NCI-H2107 treated with DMSO at 0.1 percent for 48 hours (cell line): Measurements from ENCODE around the gene ABHD17B.
"Not testable (repeated sequence)": the region's sequence is repeated elsewhere in the genome, so short reads cannot be mapped to it uniquely, and the experiment has no call there.

Experiments used
- DNase-seq: peaks from one replicate; lab custom pipeline; 2025; ENCODE audit not compliant: unreplicated experiment; lab: John Stamatoyannopoulos, UW

The ABHD17B gene

DNA sequence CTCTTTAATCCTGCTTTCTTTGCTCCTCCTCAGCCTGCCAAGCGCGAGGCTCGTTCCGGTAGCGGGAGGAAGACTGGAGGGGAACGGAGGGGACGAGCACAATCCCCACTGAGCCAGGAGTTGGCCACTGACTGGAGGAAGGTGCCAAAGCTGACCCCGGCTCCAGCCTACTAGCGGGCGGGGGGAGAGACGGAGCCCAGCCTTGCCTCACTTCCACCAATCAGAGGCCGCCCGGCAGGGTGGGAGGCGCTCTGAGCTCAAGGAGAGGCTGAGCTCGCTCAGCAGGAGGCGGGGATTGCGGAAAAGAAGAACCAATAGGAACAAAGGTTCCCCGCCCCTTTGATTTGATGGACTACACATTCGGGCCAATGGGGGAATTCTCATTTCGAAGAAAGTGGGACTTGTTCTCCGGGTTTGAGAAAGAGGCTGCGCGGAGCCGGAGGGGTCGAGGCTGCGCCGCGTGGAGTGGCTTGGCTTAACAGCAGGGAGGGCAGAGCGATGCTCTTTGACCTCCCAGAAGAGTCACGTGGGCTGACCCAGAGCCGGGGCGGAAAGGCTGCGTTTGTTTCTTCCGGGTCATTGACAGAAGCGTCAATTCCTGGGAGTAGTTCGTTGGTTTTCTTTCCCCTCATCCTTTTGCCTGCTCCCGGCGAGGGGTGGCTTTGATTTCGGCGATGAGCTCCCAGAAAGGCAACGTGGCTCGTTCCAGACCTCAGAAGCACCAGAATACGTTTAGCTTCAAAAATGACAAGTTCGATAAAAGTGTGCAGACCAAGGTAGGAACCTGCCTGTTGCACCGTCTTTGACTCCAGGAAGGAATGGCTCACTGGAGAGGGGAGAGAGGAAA, at the start of gene ABHD17B, which contains the start of gene C9orf85:
Gene ABHD17B (minus strand): TSS at position 133 of the 847 bp plus-strand sequence. CDS start 36,113 bp downstream, outside the sequence.
Gene C9orf85 (plus strand): TSS at position 579 of the 847 bp plus-strand sequence. CDS start 96 bp downstream, at position 675.
- DNase-seq = peak; percentile 93

DNA sequence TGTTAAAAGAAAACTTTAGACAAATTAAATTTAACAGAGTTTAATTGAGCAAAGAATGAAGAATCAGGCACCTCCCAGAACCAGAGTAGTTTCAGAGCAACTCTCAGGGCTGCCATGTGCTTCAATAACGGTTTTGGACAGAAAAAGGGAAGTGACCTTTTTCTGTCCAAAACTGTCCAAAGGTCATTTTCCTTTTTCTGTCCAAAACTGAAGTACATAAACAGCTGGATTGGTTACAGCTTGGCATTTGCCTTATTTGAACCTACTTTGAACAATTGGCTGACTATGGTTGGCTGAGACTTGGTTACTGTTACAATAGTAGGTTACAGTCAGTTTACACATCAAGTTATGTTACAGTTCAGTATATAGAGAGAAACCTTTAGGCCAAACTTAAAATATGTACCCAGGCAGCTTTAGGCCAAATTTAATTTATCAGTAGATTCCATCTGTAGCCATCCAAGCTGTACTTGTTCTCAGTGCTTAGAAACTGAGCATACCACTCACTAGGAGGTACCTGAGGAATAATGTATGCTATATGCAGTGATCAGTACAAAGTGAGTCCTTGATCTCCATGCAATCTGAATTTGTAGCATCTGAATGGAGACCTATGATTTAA, 44.4 kb upstream of the ABHD17B start:
- no peak for DNase-seq

DNA sequence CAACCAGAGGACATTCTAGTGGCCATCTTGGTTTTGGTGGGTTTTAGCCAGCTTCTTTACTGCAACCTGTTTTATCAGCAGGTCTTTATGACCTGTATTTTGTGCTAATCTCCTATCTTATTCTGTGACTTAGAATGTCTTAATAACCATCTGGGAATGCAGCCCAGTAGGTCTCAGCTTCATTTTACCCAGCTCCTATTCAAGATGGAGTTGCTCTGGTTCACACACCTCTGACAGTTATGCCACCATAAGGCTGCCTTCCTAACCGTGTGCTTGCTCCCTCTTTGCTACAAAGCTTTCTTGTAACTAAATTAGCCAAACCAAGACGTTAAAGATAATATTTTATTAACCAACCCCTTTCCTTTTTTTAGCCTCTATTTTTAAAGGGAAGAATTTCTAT, 43.7 kb upstream of the ABHD17B start:
- DNase-seq = not testable (repeated sequence)

DNA sequence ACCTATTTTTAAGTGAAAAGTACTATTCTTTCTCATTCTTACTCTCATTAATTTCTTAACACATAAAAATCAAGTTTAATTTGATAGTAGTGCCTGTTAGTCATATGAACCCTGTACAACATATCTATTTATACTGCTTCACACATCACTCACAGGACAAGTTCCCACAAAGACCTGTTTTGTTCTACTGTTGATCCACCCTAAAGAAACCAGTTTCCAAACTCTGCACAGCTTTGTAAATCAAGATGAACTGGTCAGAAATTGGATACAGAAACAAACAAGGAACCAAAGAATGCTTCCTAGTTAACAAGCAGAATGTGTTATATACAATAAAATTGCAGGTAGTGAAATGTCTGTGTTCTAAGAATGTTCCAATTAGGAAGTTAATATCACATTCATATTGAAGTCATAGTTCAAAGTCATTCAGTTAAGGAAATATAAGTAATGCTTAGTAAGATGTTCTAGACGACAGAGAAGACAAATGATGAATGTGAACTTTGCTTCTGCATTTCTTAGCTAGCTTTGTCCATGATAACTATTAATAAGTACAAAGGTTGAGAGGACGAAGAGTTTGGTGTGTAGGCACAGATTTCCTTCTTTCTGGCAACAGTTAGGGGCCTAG, 33.9 kb upstream of the ABHD17B start:
- no peak for DNase-seq

DNA sequence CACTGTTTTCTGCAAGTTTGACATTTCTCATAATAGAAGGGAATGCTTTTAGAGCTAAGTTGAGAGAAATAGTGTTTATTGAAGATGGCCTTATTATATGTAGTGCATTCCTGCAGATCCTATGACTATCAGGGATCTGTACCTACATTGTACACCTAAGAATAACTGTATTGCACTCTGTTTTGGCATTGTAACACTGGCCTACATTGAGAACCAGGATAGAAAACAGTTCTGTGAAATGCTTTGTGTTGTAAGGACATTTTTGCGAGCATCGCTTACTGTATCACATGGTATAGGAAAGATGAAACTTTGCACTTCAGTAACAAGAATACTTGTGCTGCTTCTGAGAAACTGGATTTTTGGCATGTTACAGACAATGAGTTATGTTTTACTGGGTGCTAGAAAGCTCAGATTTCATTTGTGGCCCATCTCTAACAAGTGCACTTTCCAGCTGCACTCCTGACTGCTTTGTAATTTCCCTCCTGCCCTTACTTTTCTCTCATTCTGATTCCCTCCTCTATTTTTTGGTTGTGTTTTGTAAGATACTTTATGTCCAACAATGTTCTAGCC, 31.1 kb upstream of the ABHD17B start:
- DNase-seq = no peak

DNA sequence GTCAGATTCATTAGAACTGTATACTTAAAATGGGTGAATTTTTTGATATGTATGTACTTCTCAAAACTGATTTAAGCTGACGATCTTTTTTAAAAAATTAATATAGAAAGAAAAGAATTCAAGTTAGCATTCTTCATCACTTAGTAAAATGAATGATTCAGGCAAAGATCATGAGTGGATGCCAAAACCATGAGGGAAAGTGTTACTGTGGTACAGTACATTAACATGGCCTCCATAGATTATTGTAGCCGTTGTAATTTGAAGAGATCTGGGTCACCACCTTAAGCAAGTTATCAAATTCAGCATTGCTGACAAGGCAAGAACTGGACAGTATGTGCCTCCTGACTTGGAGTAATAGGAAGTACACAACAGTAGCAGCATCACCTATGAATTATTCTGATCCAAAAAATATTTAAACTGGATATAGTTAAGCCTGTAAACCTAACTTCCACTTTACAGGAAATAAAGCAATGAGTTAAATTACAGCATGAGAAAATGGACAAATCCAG, 30.1 kb upstream of the ABHD17B start:
- no peak for DNase-seq

DNA sequence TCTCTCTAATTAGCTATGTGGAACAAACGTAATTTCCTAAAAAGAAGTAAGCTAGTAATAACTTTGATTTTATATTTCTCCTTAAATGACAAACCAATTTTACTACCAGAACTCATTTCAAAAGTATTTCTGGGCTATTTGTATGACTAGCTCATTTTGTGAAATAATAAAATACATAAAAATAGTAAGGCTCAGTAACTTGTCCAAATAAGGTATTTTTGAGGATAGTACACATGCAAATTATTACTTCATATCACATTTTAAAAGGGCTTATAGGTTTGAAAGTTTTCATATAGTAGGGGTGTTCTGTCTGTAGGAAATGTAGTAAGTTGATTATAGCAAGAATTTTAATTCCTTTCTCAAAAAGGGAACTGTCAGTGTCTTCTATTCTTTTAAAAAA, 26.9 kb upstream of the ABHD17B start:
- no peak for DNase-seq

DNA sequence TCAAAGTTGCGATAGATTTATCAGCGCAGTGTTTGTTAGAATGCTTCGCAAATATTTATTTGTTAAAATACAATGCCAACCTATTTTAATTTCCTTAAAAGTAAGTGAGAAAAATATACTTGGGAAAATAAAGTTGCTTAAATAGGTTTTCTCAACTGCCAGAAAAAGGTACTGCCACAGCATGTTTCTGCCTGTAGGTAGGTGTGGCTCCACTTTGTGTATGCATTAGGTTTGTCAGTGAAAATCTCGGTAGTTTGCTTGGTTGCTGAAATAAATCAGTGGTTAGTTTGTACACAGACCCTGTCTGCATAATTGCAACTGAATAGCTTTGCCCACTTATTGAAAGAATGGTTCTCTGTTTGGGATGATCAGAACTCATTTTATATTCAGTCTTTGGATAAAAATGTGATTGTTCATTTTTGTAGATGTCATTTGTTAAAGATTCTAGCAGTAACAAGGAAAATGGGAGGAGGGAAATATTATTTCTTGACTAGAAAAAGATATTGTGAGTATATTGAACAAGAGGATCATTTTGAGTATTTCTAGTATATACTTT, 26.2 kb upstream of the ABHD17B start:
- no peak for DNase-seq

DNA sequence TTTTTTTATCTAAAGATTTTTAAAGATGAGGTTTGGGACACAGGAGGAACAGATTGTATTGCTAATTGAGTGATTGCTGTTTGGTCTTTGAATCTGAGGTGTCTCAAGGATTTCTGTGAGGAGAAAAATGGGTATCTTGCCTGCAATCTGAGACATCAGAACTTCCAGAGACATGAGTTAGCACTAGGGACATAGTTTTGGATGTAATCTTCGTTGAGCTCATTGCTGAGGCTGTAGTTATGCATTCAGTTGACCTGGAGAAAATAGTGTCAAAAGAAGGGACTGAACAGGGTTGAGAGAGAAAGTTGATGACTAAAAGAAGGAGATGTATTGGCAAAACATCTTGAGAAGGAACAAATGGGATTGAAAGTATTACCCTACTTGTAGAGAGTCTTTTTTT, 25.1 kb upstream of the ABHD17B start:
- no peak for DNase-seq

DNA sequence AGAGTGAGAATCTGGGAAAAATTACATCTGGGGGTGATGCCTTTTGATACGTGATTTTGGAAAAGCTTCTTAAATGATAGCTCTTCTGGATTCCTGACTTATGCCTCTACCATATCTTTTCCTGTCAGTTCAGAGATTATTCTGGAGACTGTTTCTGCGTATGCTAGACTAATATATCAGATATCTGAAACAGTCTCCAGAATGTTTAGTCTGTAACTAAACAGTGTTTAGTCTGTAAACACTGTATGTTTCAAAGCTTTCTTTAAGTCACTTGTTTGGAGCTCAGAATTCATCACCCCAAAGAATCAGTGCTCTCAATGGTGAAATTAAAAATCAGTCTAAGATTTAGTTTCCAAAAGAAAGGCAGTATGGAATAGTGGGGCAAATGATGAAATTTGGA, 20.2 kb upstream of the ABHD17B start:
- DNase-seq = no peak

DNA sequence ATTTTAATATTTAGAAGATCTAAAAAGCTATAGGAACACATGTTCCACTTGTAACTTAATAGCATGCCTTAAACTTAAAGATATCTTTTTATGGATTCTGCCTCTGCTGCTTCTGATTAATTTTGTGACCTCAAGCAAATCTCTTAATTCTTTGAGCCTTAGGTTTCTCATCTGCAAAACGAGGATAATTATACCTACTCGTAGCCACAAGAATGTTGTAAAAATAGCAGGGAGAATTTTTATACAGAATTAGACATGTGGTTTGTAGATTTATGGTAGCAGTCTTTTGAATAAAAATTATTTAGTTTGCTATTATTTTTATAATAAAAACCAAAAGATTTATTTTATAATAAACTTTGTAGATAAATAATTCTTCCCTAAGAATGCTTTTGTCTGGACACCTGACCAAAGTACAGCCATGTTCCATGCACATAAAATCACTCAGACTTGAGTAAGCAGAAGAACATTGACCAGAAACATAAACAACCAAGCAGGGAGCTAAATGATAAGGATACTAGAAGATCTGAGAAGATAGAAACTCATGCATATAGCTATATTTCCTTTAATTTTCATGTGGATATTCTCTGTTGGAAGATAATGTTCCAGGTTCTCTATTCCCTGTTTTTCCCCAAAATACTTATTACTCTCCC, 18.9 kb upstream of the ABHD17B start:
- no peak for DNase-seq

DNA sequence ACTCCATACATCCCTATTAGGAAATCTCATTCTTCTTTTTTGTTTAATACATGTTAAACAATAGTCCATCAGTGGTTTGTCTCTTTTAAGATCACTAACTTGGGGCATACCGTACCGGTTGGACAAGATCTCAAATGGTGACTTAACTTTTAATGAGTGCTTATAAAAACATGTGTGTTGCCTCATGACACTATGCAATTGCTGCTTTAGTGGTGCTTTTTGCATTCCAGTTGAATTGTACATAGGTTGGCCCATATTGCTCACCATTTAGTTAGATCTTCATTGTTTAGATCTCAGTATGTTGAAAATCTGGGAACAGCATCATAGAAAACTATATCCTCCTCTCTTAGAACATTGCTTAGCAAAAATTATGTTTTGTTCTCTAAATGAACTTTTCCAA, 18.2 kb upstream of the ABHD17B start:
- no peak for DNase-seq

DNA sequence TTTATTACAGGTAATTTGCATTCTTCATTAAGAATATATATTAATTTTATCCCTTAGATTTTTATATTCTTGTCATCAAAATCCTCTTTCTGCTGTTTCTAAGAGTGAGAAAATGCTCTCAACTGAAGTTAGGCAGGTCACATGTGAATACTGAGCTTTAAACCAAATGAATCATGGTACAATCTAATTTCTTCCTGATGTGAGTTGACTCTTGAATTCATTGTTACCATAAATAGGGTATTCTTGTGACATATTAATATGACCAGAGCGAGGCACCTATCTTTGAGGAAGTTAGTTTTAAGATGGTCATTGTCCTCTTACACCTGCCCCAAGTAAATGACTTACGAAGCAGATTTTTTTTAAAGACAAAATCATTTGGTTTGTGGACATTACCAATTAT, 17.8 kb upstream of the ABHD17B start:
- no peak for DNase-seq

DNA sequence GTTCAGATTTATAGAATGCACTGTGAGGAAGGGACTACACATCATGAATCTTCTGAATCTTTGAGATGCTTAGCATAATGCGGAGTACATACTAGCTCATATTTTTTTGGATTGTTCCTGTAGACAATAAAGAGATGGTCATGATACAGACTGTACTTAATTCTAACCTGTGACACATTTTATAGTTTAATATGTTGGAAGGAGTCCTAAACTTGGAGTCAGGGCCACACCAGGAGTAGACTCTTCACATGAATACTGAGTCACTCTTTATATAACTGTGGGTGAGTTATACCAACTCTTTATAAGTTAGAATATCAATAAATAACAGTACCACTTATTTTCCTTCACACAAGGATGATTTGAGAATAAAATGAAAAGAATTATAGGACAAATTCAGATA, 17.4 kb upstream of the ABHD17B start:
- DNase-seq = no peak

DNA sequence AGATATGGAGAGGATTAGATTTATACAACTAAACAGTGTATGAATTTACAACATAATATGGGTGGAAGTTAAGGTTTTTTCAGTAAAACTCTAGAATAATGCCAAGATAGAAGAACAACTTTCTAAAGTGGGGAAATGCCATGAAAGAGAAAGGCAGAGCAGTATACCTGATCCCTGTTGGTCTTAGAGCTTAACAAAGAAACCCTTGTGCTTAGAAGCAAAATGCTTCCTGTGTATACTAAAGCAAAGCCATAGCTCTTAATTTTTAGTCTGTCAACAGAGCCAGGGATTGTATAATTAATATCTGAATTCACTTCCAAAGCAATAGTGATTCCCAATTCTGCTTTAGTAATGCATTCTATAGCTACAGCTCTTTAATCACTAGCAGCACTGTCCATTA, 14.8 kb upstream of the ABHD17B start:
- DNase-seq = no peak

DNA sequence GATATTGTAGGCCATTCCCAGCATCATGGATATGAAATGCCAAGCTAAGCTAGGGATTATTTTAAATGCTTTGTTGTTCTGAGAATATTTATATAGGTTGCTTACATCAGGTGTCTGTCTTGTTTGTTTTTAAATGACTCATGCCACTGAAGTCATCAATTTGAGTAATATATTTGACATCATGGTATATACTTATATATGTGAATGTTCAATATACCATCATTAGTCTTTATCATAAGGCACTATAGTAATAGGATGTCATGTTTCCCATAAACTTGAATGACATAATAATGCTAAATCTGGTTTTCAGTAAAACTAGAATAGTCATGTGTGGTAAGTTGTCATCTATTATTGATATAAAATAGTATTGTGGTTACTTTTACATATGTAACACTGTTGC, 13.6 kb upstream of the ABHD17B start:
- no peak for DNase-seq

DNA sequence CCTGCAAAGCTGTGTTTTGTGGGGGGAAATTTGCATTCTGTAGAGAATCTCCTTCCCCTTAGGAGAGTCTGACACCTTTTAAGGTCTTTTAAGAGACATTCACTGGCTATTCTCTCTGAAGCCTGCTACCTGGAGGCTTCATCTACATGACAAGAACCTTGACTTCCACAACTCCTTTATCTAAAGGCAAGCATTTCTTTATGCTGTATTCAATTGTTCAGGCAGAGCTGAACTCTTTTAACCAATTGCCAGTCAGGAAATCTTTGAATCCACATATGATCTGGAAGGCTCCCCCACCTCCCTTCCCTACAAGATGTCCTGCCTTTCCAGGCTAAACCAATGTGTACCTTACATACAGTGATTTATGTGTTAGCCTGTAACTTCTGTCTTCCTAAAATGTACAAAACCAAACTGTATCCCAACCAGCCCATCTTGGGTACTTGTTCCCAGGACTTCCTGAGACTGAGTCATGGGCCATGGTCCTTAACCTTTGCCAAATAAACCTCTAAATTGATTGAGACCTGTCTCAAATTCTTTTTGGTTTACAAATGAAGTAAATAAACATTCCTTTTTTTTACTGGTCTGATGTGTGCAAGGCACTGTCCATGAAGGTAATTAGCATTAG, 10.3 kb upstream of the ABHD17B start:
- no peak for DNase-seq

DNA sequence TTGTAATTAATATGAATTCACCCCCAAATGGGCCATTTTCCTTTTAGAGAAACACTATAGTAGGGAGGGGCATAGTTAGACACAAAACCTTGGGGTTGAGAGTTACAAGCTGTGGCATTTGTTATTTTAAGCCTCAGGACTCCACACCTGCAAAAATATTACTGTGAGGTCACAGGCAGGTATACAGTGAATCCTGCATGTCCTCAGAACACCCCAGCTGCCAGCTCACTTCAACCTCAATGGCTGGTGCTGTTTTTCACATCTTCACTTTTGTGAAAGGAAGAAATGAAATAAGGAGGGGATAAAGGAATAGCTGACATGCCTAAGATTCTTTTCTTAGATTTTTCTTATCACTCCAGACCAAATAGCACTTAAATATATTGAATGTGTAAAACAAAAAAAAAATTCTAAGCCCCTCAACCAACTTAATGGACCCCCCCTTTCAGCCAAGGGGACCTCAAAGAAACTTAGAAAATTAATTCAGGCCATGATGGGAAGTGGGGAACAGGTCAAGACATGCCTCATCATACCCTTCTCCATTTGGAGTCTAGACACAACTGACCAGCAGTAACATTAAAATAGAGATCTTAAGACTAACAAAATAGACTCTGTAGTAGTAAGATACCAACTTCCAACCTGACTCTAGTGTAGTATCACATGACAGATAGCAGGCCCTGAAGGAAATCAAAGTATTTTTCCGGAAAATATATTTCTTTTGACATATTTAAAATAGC, 9.6 kb upstream of the ABHD17B start:
- no peak for DNase-seq

DNA sequence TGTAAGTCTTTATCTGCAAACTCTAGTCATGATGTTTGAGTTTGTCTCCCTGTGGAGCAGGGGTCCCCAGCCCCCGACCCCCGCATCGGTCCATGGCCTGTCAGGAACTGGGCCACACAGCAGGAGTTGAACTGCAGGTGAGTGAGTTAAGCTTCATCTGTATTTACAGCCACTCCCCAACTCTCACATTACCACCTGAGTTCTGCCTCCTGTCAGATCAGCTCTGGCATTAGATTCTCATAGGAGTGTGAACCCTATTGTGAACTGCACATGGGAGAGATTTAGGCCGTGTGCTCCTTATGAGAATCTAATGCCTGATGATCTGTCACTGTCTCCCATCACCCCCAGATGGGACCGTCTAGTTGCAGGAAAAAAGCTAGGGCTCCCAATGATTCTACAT, 7.4 kb upstream of the ABHD17B start:
- DNase-seq = no peak
